ENCODE data around the gene TTC27. TPM values are rescaled to one million over a fixed set of nuclear protein-coding genes. Genes with fewer than 3 reads are reported as not detected.
"Not testable (repeated sequence)": the region's sequence is repeated elsewhere in the genome, so short reads cannot be mapped to it uniquely, and the experiment has no call there.

Gene TTC27
- total RNA-seq, 5 donors from 2014 or later (not counting 1 experiment from before 2014, with no cell fraction given): 17.9 to 23.3 (median 21.6) TPM

GRCh38 chr2:32865399-32866068 lies 237.7 kb downstream of the TTC27 start:
- Mint-ChIP-seq H3K27ac (no peak overlapping the region), H3K4me1 (peaks cover 0 to 2% (median 0%) of the 10 kb centered on the region in 3 donors), H3K4me3 (no peak overlapping the region), H3K36me3 (no peaks in the 10 kb centered on the region), H3K9me3 (no peaks in the 10 kb centered on the region), H3K27me3 (peaks cover 0 to 3% of the 10 kb centered on the region in 2 donors)
- ChIA-PET POLR2A (no interaction called here), CTCF (no interaction called here)
- Histone ChIP-seq H3K27me3 (replicated peaks in 1 of 2; ENCODE audit: control insufficient read depth in 2 of 2, extremely low read depth in 1 of 2, insufficient read depth in 2 of 2, low read length in 1 of 2) (peaks cover 0 to 5% of the 10 kb centered on the region in 2 experiments), H3K4me1 (ENCODE audit: control insufficient read depth in 1 of 2, extremely low read depth in 1 of 2, insufficient read depth in 2 of 2, low read length in 2 of 2) (no peaks in the 10 kb centered on the region), H3K9me3 (no peaks in the 10 kb centered on the region), H3K27ac (ENCODE audit: low read length) (no peak overlapping the region), H3K36me3 (ENCODE audit: control insufficient read depth in 2 of 2, extremely low read depth in 1 of 2, insufficient read depth in 1 of 2, low read length in 1 of 2) (no peaks in the 10 kb centered on the region), H3K4me3 (ENCODE audit: control insufficient read depth in 1 of 2, extremely low read depth in 1 of 2, low read length in 1 of 2) (no peak overlapping the region)
- no peak for ATAC-seq (replicated peaks in 1 of 4)
- DNase-seq: no peak
- WGBS (ENCODE audit: insufficient coverage): 69% methylated on average over 2 of the region's 3 CpGs

DNA sequence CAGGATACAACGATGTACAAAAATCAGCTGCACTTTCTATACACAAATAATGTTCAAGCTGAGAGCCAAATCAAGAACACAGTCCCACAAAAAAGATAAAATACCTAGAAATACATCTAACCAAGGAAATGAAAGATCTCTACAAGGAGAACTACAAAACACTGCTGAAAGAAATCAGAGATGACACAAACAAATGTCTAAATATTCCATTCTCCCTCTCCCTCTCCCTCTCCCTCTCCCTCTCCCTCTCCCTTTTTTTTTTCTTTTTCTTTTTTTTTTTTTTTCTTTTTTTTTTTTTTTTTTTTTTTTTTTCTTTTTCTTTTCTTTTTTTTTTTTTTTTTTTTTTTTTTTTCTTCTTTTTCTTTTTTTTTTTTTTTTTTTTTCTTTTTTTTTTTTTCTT lies 238.6 kb downstream of the TTC27 start:
- H3K27ac ChIP-seq (ENCODE audit: low read length); H3K36me3 Mint-ChIP-seq; H3K27me3 ChIP-seq (replicated peaks in 1 of 2; ENCODE audit: control insufficient read depth in 2 of 2, extremely low read depth in 1 of 2, insufficient read depth in 2 of 2, low read length in 1 of 2); H3K4me3 Mint-ChIP-seq; ATAC-seq (replicated peaks in 1 of 4); DNase-seq; H3K4me1 Mint-ChIP-seq; H3K27me3 Mint-ChIP-seq; CTCF ChIA-PET; H3K36me3 ChIP-seq (ENCODE audit: control insufficient read depth in 2 of 2, extremely low read depth in 1 of 2, insufficient read depth in 1 of 2, low read length in 1 of 2); H3K4me3 ChIP-seq (ENCODE audit: control insufficient read depth in 1 of 2, extremely low read depth in 1 of 2, low read length in 1 of 2); H3K27ac Mint-ChIP-seq; H3K9me3 ChIP-seq; H3K4me1 ChIP-seq (ENCODE audit: control insufficient read depth in 1 of 2, extremely low read depth in 1 of 2, insufficient read depth in 2 of 2, low read length in 2 of 2); H3K9me3 Mint-ChIP-seq; POLR2A ChIA-PET: not testable (repeated sequence)
- 75% methylated on average over 1 of the region's 1 CpG for WGBS (ENCODE audit: insufficient coverage)

All from T-cell (primary cell).